Measurements from ENCODE around the gene MAPK7.

MAPK7 gene

GRCh38 chr17:19381361-19381740 is 3.1 kb downstream of the MAPK7 start:
- no peak for DNase-seq (ENCODE audit: low spot score)

- DNase-seq (ENCODE audit: low spot score) = no peak
These were observed 3.6 kb downstream of the MAPK7 start for GRCh38 chr17:19381741-19382444.

GRCh38 chr17:19382531-19383444 is 4.5 kb downstream of the MAPK7 start:
- DNase-seq (ENCODE audit: low spot score) = no peak

DNA sequence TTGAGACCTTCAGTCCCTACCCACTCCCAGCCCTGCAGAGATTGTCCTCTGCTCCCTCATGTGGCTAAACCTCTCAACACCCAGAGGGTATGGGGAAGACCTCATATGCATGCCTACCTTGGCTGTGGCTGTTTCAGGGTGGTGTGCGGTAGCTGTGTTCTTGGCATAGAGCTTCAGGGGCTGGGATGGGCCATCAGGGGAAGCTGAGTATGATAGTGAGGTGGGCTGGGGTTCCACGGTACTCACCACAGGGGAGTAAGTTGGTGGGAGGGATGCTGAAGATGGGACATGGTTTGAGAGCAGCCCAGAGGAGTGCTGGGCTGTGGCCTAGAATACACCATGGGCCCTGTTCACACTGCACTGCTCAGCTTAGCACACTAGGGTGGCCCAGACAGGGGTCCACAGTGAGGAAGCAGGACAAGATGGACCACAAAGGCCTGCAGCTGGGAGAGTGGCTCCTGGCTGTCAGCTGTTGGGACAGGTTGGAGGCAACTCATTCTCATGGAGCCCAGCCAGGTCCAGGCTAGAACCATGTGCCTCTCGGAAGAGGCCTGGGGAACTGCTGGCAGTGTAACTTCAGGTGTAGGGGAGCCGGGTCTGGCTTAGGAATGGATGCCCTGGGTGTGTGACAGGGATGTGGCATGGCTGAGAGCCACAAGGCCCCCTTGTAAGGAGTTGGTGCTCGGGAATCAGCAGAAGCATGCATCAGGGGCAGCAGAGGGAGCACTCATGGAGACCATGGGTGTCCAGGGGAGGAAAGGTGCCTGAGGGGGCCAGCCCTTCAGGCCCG is 5.6 kb downstream of the MAPK7 start:
- no peak for DNase-seq (ENCODE audit: low spot score)

DNA sequence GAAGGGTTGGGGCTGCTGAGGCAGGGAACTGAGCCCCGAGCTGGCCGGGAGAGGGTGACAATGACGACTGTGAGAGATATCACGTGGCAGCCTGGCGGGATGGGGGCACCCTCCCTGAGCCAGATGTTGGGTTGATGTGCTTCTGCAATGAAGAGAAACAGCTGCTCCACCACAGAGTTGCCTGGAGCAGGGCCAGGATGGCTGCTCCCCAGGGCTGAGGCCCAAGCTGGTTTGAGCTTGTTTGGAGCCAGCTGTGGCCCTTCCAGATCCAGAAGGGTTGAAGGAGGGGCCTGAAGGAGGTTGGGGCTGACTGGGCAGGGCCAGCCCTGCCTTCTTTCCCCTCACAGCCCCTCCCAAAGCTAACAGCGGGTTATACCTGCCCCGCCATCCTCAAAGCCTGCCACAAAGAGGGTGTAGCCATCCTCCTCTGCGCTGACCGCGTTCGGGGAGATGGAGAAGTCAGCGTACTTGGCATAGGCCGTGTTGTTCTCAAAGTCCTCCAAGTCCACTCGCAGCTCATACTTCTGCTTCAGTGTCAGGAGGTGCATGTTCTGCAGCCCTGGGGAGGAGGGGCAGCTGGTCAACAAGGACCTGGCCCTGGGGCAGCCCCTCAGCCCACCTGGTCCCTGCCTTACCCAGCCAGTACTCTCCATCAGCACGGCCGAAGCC is 6.6 kb downstream of the MAPK7 start:
- DNase-seq (ENCODE audit: low spot score) = peak; percentile 89

GRCh38 chr17:19385521-19385983 is 7.3 kb downstream of the MAPK7 start:
- DNase-seq (ENCODE audit: low spot score) = no peak

GRCh38 chr17:19386051-19386929 is 8.0 kb downstream of the MAPK7 start:
- DNase-seq (ENCODE audit: low spot score) = no peak

DNA sequence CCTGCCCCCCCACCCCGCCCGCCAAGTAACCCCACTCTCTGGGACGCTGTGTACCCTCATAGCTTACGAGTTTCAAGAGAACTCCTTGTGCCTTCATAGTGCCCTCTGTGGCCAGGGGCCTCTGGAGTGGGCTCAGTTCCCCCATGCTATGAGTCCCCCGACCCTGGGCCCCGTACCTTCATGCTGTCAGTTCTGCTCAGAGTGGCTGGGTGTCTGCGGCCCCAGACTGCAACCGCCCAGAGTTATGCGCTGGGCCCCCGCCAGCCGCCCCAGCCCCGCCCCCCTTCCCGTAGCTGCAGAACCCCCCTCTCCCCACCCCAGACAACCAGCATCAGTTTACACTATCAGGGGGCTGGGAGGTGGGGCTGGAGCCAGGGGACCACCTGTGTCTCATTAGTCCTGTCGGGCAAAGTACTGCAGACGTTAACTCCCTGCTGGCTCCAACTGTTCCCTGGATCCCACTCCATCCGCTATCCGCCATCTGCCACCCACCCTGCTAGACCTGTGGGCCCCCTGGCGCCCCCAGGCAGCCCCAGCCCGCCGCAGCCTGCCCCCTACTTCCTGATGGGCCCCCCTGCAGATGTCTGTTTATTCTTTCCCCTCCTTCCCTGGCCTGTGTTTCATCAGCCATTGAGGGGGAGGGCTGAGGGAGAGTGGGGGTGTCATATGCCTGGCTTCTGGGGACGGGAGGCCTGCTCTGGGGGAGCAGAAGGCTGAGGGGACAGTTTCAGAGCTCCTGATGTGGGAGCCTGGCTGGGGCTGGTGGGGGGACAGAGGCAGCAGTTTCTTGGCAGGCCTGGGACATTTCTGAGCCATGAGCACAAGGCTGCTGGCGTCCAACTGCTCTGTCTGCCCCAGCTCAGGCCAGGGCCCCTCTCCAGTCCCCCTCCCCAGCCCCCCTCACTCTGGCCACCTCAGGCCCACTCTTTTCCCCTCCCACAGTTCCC is 8.9 kb downstream of the MAPK7 start, which contains the start of gene MFAP4:
Gene MFAP4 (minus strand): TSS at position 217 of the 947 bp plus-strand sequence. CDS start 35 bp downstream, at position 182.
- peak; percentile 35 for DNase-seq (ENCODE audit: low spot score)

DNA sequence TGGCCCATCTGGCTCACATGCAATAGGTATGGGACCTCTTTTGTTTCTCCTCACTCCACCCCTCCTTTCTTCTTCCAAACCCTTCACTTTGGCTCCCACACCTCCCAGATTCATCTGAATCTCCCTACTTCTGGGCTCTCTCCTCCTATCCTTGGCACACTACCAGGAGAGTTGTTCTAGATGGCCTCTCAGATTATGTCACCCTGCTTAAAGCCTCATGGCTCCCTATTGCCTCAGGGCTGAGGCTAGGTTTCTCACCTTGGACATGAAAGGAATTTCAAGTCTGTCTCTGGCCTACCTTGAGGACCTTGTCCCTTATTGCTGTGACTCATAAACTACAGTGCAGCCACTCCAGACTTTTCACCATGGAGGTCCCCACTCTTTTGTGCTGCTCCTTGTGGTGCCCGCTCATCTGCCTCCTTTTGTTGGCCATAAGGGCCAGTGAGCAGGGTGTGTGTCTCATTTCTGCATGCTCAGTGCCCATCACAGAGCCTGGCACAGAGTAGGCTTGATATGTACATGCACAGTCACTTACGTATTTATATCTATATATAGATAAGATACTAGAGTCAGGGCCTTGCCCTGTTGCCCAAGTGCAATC is 9.7 kb downstream of the MAPK7 start:
- DNase-seq (ENCODE audit: low spot score) = no peak

GRCh38 chr17:19388791-19389785 is 10.8 kb downstream of the MAPK7 start:
- DNase-seq (ENCODE audit: low spot score) = no peak

- no peak for DNase-seq (ENCODE audit: low spot score)
These were observed 12.7 kb downstream of the MAPK7 start for GRCh38 chr17:19390951-19391350.

DNA sequence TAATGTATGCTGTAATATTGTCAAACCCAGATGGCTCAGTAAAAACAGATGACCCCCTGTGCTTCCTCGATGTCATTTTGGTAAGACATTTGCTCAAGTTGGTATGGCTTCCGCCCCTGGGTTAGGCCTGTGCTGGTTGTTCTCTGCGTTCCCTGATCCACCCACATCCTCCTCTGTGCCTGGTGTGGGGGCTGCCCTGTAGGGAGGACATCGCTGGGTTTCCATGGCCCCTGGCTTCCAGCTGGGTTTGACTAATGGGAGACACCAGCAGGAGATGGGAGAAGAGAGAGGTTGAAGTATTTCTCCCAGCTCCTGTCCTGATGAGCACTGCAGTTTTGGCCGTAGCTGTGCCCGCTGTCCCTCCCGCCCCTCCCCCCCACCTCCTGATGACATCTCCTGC is 13.1 kb downstream of the MAPK7 start:
- DNase-seq (ENCODE audit: low spot score) = no peak

GRCh38 chr17:19392303-19392702 is 14.0 kb downstream of the MAPK7 start:
- DNase-seq (ENCODE audit: low spot score) = no peak

- DNase-seq (ENCODE audit: low spot score) = no peak
These were observed 19.3 kb downstream of the MAPK7 start for GRCh38 chr17:19397556-19398041.

DNA sequence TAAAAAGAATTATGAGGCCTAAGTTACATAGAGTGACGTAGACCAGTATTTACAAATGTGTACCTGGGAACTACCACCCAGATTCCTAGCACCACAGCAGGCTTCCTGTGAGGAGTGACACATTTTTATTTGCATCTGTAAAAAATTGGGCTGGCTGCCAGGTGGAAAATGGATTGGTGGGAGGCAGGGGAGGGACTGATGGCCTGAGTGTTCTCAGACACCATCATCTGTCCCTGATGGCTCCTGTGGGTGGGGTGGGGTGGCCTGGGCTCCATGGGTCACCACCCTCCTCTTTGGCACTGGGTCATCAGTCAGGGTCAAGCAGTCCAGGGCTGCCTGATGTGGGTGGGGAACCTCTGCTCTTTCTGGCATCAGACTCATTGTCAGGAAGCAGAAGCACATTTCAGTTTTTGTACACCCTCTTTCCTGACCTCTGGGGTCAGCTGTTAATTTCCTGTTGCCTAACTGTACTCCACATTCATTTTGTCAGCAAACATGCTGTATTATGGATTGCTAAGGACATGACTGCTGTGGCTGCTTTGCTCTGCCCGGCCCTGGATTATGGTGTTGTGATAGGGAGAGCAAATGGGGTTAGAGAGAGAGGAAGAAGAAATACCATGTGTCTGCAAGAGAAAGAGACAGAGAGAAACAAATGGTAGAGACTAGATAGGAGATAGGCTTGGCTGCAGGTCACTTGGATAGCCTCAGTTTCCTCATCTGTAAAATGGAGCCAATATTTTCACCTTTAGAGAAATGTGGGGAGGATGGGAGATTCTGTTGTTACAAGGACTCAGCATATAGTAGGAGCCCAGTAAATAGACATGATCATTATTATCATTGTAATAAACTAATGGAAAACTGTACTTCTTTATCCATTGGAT is 20.2 kb downstream of the MAPK7 start:
- DNase-seq (ENCODE audit: low spot score) = no peak

DNA sequence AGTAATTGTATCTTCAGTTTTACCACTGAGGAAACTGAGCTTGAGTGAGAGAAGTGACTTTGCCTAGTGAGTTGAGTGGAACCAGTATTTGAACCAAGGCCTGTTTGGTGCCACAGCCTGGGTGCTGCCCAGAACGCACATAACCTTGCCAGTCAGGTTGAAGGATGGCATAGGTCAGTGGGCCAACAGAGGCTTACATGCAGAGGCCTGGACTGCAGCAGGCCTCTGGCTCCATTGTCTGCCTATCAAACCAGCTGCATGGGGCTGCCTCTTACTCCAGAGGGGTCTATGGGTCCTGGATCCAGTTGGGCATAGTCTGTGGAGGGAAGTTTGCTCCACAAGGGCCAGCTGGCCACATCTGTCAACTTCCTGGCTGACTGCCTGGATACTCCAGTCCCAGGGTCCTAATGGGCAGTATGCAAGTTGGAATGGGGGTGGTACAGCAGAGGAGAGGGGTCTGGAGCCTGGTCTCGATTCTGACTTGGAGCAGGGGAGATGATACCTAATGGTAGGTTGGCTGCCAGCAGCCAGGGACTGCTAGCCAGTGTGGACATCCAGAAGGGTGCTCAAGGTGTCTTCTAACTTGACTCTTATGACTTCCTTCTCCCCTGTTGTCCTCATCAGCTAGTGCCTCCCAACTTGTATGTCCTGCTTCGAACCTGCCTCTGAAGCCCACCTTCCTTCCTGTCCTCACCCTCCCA is 21.6 kb downstream of the MAPK7 start:
- no peak for DNase-seq (ENCODE audit: low spot score)
